NCI-H2107 (cell line): ENCODE results near the gene EXOC4.
"Not testable (repeated sequence)": the region's sequence is repeated elsewhere in the genome, so short reads cannot be mapped to it uniquely, and the experiment has no call there.

Source experiments
- DNase-seq: peaks from one replicate; lab custom pipeline; 2025; lab: John Stamatoyannopoulos, UW

Gene EXOC4

GRCh38 chr7:133275446-133276095 is 22.7 kb downstream of the EXOC4 start:
- no peak for DNase-seq

GRCh38 chr7:133278975-133279374 is 26.1 kb downstream of the EXOC4 start:
- DNase-seq, result not testable (repeated sequence)

- DNase-seq, result no peak
These were observed 29.2 kb downstream of the EXOC4 start for GRCh38 chr7:133282094-133282493.

- DNase-seq, result no peak
These were observed 31.2 kb downstream of the EXOC4 start for GRCh38 chr7:133284092-133284491.

GRCh38 chr7:133288970-133289369 is 36.1 kb downstream of the EXOC4 start:
- DNase-seq, result no peak

- no peak for DNase-seq
These were observed 37.2 kb downstream of the EXOC4 start for GRCh38 chr7:133290041-133290440.

GRCh38 chr7:133290676-133291333 is 37.9 kb downstream of the EXOC4 start:
- no peak for DNase-seq

- no peak for DNase-seq
These were observed 39.8 kb downstream of the EXOC4 start for GRCh38 chr7:133292631-133293030.

- no peak for DNase-seq
These were observed 40.7 kb downstream of the EXOC4 start for GRCh38 chr7:133293384-133294160.

GRCh38 chr7:133294234-133294633 is 41.4 kb downstream of the EXOC4 start:
- DNase-seq, result no peak

GRCh38 chr7:133295484-133295883 is 42.6 kb downstream of the EXOC4 start:
- no peak for DNase-seq

GRCh38 chr7:133297093-133297492 is 44.2 kb downstream of the EXOC4 start:
- DNase-seq, result no peak

GRCh38 chr7:133298080-133298479 is 45.2 kb downstream of the EXOC4 start:
- DNase-seq, result no peak

GRCh38 chr7:133299676-133300075 is 46.8 kb downstream of the EXOC4 start:
- DNase-seq, result no peak

- no peak for DNase-seq
These were observed 47.2 kb downstream of the EXOC4 start for GRCh38 chr7:133300088-133300487.

GRCh38 chr7:133300811-133301210 is 47.9 kb downstream of the EXOC4 start:
- no peak for DNase-seq

- no peak for DNase-seq
These were observed 48.6 kb downstream of the EXOC4 start for GRCh38 chr7:133301444-133301843.

- DNase-seq, result no peak
These were observed 50.5 kb downstream of the EXOC4 start for GRCh38 chr7:133303372-133303771.

GRCh38 chr7:133303931-133304330 is 51.1 kb downstream of the EXOC4 start:
- no peak for DNase-seq

- no peak for DNase-seq
These were observed 56.5 kb downstream of the EXOC4 start for GRCh38 chr7:133309333-133309732.

GRCh38 chr7:133310232-133310862 is 57.5 kb downstream of the EXOC4 start:
- DNase-seq, result no peak

- DNase-seq, result no peak
These were observed 60.7 kb downstream of the EXOC4 start for GRCh38 chr7:133313575-133313974.

- no peak for DNase-seq
These were observed 61.2 kb downstream of the EXOC4 start for GRCh38 chr7:133314084-133314483.
